OCI-LY3 (cell line): ENCODE measurements around the gene KCNC2.

Experiments
- H2AFZ ChIP-seq: fragments of 200-600, 300-600 bp; shearing (Covaris generic); 2 replicates; pipeline ENCODE4 v1.6.0; 2014; ENCODE audit warnings: antibody characterized with exemption, low read depth, low read length
- H3K27ac ChIP-seq: fragments of 200-600, 300-600 bp; sonication (generic); 2 replicates; pipeline ENCODE4 v1.5.1; 2014; ENCODE audit warnings: mild to moderate bottlenecking, low read length, moderate library complexity, mixed read lengths
- H3K27me3 ChIP-seq: fragments of 200-600, 300-600 bp; sonication (generic); 2 replicates; pipeline ENCODE4 v1.6.1; 2014; ENCODE audit warnings: low read depth, low read length, mixed read lengths
- H3K36me3 ChIP-seq: fragments of 200-600, 300-600 bp; sonication (generic); replicated peaks from 2 replicates; pipeline ENCODE3; 2014; ENCODE audit warnings: low read depth, low read length, mixed read lengths
- H3K4me1 ChIP-seq: fragments of 300-600, 200-600 bp; sonication (generic); 2 replicates; pipeline ENCODE4 v1.6.1; 2014; ENCODE audit warnings: low read length, mixed read lengths
- H3K4me2 ChIP-seq: fragments of 200-600, 300-600 bp; sonication (generic); 2 replicates; pipeline ENCODE4 v1.6.1; 2014; ENCODE audit warnings: low read length, mixed read lengths
- H3K4me3 ChIP-seq: fragments of 300-600, 200-600 bp; sonication (generic); 2 replicates; pipeline ENCODE4 v1.5.1; 2014; ENCODE audit warnings: antibody characterized with exemption, mild to moderate bottlenecking, low read length, moderate library complexity
- H3K79me2 ChIP-seq: fragments of 300-600, 200-600 bp; shearing (Covaris generic); 2 replicates; pipeline ENCODE4 v1.6.1; 2014; ENCODE audit warnings: mild to moderate bottlenecking, low read length, mixed read lengths
- H3K9ac ChIP-seq: fragments of 300-600, 200-600 bp; shearing (Covaris generic); 2 replicates; pipeline ENCODE4 v1.6.0; 2014; ENCODE audit warnings: mild to moderate bottlenecking, low read length, moderate library complexity
- H3K9me3 ChIP-seq: fragments of 200-600, 300-600 bp; shearing (Covaris generic); 2 replicates; pipeline ENCODE4 v1.6.1; 2014; ENCODE audit warnings: low read length, mixed read lengths; ENCODE audit not compliant: insufficient read depth
- H4K20me1 ChIP-seq: fragments of 200-600, 300-600 bp; sonication (generic); 2 replicates; pipeline ENCODE4 v1.6.1; 2016; ENCODE audit warnings: low read length, mixed read lengths; ENCODE audit not compliant: insufficient read depth
- CTCF ChIP-seq: fragments of 200-600, 300-600 bp; sonication (generic); IDR thresholded peaks from 2 replicates; pipeline ENCODE4 v1.5.1; 2014; ENCODE audit warnings: antibody characterized with exemption, low read length, low read depth
- EZH2phosphoT487 ChIP-seq: fragments of 200-600 bp; shearing (Covaris generic); IDR thresholded peaks from 2 replicates; pipeline ENCODE4 v1.6.1; 2018; ENCODE audit warnings: antibody characterized with exemption, mixed run types, low read depth

KCNC2 gene

DNA sequence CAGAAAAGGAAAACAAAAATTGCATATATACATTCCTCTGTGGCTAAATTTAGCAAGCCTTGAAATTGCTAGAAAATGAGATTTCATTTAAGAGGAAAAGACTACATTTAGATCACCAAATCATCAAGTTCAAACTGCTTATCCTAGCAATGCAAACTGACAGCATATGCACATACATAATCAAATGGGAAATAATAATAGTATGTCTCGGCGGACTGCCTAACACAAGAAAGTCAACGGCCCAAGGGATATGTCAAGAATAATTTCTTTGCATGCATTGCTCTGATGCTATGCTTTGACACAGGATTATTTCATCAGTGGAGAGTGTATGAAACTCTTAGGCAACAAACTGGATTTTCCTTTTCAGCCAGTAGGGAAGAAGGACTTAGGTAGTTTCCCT is 107.9 kb downstream of the KCNC2 start:
- H3K4me1 ChIP-seq = 0 out of 2 replicates have a peak, but pooled peaks cover 3% of the 10 kb centered on the region
- H3K27me3 ChIP-seq = no peaks in the 10 kb centered on the region
- H3K9ac ChIP-seq = no peak overlapping the region
- H3K79me2 ChIP-seq = no peaks in the 10 kb centered on the region
- no peak for TF ChIP-seq CTCF
- TF ChIP-seq EZH2phosphoT487 = no peak
- H3K9me3 ChIP-seq = no peaks in the 10 kb centered on the region
- H4K20me1 ChIP-seq = no peaks in the 10 kb centered on the region
- no peak overlapping the region for H2AFZ ChIP-seq
- H3K27ac ChIP-seq = no peak overlapping the region
- no peaks in the 10 kb centered on the region for H3K36me3 ChIP-seq
- H3K4me2 ChIP-seq = no peak overlapping the region
- H3K4me3 ChIP-seq = no peak overlapping the region

DNA sequence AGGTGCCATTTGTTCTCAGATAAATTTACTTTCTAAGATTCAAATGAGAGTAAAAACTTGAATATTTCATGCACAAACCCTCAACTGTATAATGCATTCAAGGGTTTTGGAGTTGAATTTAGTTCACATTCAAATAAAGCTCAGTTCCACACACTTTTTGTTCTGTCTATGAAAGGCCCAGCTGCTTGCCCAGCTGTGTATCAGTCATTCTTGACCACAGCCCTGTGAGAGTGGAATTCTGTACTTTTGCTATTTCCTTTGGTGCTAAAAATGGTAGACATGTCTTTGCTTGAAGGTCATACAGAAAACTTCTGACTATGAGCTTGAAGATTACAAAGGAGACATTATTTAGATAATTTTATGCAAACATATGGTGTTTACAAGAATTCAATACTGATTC is 110.4 kb downstream of the KCNC2 start:
- TF ChIP-seq EZH2phosphoT487 (no peak), CTCF (no peak)
- Histone ChIP-seq H3K4me3 (no peak overlapping the region), H3K36me3 (no peaks in the 10 kb centered on the region), H3K9me3 (no peaks in the 10 kb centered on the region), H3K4me1 (0 out of 2 replicates have a peak, but pooled peaks cover 4% of the 10 kb centered on the region), H4K20me1 (no peaks in the 10 kb centered on the region), H3K27me3 (no peaks in the 10 kb centered on the region), H3K27ac (no peak overlapping the region), H3K4me2 (no peak overlapping the region), H3K9ac (no peak overlapping the region), H2AFZ (no peak overlapping the region), H3K79me2 (no peaks in the 10 kb centered on the region)

GRCh38 chr12:75097003-75097402 is 112.6 kb downstream of the KCNC2 start:
- Histone ChIP-seq H4K20me1 (no peaks in the 10 kb centered on the region), H3K27ac (no peak overlapping the region), H2AFZ (no peak overlapping the region), H3K4me2 (no peak overlapping the region), H3K27me3 (no peaks in the 10 kb centered on the region), H3K9me3 (no peaks in the 10 kb centered on the region), H3K9ac (no peak overlapping the region), H3K36me3 (no peaks in the 10 kb centered on the region), H3K4me1 (0 out of 2 replicates have a peak, but pooled peaks cover 4% of the 10 kb centered on the region), H3K79me2 (no peaks in the 10 kb centered on the region), H3K4me3 (no peak overlapping the region)
- TF ChIP-seq EZH2phosphoT487 (no peak), CTCF (no peak)

DNA sequence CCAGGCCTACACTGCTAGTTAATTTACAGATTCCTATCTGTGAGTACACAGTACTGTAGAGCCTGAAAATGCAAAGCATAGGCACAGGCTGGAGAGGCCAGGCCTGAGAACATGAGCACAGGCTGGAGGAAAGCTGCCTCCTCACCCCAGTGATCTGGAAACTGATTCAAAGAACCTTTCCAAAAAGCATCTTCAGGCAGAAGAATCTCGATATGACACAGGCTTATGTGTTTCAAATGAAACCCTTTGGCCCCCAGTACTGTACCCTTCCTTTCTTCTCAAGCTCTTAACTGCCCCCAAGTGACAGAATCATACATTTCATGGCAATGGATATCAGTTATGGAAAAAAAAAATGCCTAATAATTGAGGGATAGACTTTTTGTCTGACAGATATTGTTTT is 122.0 kb downstream of the KCNC2 start:
- Histone ChIP-seq H3K36me3 (no peaks in the 10 kb centered on the region), H3K27ac (no peak overlapping the region), H4K20me1 (no peaks in the 10 kb centered on the region), H3K4me3 (no peak overlapping the region), H3K27me3 (no peaks in the 10 kb centered on the region), H2AFZ (no peak overlapping the region), H3K9ac (no peak overlapping the region), H3K9me3 (no peaks in the 10 kb centered on the region), H3K79me2 (no peaks in the 10 kb centered on the region), H3K4me2 (no peak overlapping the region), H3K4me1 (no peaks in the 10 kb centered on the region)
- TF ChIP-seq EZH2phosphoT487 = no peak
- TF ChIP-seq CTCF = peak; percentile 54
